NOMO-1 treated with DMSO at 0.1 percent for 48 hours (cell line): ENCODE measurements around the gene PTPRD.
"Not testable (repeated sequence)": the region's sequence is repeated elsewhere in the genome, so short reads cannot be mapped to it uniquely, and the experiment has no call there.

ENCODE experiments used
- DNase-seq: peaks from one replicate; lab custom pipeline; 2025; ENCODE audit not compliant: unreplicated experiment; lab: John Stamatoyannopoulos, UW

PTPRD gene

DNA sequence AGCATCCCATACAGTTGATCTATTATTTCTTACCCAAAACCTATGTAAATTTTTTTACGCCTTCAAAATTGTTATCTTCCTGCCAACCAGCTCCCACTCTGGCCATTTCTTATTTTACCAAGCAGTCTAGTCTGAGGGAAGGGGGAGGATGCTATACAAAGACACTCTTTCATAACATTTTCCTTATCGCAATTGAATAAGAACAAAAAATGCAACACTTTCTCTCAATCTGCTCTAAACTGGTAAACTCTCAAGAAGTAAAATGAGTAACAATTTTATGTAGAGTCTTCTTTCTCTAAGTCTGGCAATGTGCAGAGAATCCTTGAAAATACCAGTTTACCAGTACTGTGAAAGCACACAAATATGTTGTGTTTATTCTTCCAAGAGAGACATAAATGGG, 1216.3 kb downstream of the PTPRD start:
- DNase-seq, result no peak

- no peak for DNase-seq
These were observed 1217.3 kb downstream of the PTPRD start for GRCh38 chr9:9395539-9395938.

DNA sequence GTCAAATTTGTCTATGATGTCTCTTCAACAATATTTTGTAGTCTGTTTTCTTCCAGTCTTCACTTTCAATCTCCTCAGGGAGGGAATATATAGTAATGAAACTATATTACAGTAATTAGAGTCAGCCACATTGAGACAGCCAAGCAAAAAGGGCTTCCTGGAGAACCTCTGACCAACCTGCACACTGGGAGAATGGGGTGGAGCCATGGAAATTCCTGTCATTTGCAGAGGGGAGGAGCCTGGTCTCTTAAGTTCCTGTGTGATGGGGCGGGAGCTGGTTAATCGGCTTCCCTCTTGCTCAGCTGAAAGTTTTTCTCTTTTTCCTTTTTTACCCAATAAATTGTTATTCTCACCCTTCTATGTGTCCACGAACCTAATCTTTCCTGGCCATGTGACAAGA, 1220.0 kb downstream of the PTPRD start:
- DNase-seq, result no peak

- DNase-seq, result no peak
These were observed 1222.9 kb downstream of the PTPRD start for GRCh38 chr9:9389904-9390303.

DNA sequence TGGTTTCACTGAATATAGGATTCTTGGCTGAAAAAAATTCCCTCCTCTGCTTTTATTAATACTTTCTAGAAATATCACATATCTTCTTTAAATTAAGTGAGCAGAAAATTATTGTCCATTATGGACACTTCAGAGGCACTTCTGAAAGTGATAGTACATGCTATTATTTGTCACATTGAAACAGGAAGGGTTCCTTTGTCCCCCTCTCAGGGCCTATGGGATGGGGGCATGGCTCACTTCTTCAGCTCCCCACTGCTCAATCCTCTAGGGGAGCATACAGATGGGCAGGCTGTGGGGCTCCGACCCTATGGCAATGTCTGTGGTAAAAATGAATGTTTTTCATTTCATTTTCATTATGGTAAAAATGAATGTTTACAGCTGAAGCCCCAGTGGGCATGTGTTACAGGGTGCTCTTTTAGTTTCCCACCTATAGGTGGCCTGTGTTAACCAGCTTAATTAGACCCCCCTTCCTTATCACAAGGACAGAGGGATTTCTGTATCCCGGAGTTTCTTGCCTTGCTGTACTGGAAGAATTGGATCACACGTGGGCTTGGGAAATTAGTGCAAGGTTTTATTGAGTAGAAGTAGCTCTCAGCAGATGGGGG, 1225.2 kb downstream of the PTPRD start:
- DNase-seq, result no peak

GRCh38 chr9:9362332-9362731, 1250.5 kb downstream of the PTPRD start:
- no peak for DNase-seq

GRCh38 chr9:9352877-9353481, 1259.8 kb downstream of the PTPRD start:
- no peak for DNase-seq

- DNase-seq, result no peak
These were observed 1271.6 kb downstream of the PTPRD start for GRCh38 chr9:9341203-9341602.

GRCh38 chr9:9337129-9337528, 1275.7 kb downstream of the PTPRD start:
- DNase-seq, result no peak

GRCh38 chr9:9326749-9327148, 1286.1 kb downstream of the PTPRD start:
- no peak for DNase-seq

- DNase-seq, result no peak
These were observed 1293.8 kb downstream of the PTPRD start for GRCh38 chr9:9319007-9319406.

- DNase-seq, result not testable (repeated sequence)
These were observed 1302.1 kb downstream of the PTPRD start for GRCh38 chr9:9310743-9311142.

- DNase-seq, result no peak
These were observed 1307.2 kb downstream of the PTPRD start for GRCh38 chr9:9305600-9305999.

DNA sequence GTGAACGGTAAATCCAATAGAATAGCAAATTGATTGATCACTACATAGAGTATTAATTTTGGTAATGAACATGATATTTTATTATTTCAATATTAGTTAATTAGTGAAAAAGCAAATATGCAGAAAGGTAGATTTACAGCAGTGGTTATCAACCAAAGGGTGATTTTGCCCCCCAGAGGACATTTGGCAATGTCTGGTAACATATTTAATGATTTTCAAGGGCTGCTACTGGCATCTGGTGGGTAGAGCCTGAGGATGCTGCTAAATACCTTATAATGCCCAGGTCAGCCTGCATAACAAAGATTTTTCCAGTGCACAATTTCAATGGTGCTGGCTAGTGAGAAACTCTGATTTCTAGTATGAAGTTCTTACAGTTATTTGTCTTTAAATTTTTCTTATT, 1313.7 kb downstream of the PTPRD start:
- DNase-seq, result no peak

- no peak for DNase-seq
These were observed 1326.8 kb downstream of the PTPRD start for GRCh38 chr9:9286001-9286400.

DNA sequence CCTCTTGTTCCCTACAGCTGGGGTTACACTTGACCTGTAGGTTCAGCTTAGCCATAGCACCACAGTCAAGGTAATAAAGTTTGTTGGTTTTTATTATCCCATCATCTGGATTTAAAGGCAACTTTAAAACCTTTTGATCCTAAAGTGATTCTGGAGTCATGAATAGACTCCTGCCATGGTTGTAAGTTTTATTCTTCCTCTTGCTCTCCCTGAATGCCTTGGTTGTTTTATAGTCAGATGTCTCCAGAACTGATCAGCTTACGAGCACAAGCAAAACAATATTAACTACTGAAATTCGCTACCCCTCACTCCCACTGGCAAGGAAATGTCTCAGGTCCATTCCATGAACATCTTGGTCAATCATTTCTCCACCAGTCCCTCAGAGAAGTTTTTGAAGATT, 1328.6 kb downstream of the PTPRD start:
- DNase-seq, result no peak

DNA sequence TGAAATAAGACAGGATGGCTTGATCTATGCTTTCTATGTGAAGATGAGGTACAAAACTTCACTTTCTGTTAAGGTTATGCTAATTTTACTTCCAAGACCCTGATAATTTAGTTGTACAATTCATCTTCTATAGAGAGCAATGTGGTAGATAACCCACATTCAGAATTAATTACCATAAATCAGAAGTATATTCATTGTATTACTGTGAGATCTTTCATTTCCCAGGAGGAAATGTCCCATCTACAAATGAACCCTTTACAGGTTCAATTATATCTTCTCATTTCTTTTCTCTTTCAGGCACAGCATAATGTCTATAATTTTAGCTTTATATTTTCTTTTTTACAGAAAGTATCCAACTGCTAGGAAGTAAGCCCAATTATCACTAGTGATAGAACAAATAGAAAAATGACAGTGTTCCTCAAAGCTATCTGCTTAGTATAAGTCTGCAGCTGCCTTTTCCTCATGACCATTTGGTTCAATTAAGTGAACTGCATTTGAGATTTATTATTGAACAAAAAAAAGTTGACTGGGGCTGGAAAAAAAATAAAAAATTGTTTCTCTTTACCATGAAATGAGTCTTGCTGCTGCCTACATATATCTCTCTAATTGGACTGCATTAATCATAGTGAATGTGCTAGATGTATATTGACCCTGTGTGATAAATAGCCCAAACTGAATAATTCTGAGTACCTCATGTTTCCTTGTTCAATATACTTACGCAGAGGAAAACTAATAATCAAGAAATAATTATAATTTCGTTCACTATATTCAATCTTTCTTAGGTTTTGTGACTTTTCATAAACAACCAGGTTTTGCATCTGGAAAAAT, 1329.4 kb downstream of the PTPRD start:
- DNase-seq, result no peak

GRCh38 chr9:9275601-9276000, 1337.2 kb downstream of the PTPRD start:
- no peak for DNase-seq

GRCh38 chr9:9257999-9258498, 1354.8 kb downstream of the PTPRD start:
- no peak for DNase-seq

DNA sequence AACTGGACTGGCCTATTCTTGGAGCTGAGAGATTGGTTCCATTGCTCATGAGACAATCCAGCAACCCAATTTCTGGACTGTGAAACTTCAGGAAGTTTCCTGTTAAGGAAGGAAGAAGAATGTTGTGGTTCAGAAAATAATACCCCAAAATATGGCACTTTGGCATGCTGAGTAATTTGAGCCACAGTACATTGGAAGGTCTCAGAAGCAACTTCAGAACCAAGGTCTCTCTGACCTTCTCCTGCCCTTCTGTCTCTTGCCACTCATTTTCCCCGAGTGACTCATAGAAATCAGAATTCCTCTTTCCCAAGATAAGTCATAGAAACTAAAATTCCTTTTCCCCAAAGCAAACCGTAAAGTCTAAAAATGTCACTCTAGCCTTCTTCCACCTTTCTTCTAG, 1366.1 kb downstream of the PTPRD start:
- DNase-seq, result no peak

DNA sequence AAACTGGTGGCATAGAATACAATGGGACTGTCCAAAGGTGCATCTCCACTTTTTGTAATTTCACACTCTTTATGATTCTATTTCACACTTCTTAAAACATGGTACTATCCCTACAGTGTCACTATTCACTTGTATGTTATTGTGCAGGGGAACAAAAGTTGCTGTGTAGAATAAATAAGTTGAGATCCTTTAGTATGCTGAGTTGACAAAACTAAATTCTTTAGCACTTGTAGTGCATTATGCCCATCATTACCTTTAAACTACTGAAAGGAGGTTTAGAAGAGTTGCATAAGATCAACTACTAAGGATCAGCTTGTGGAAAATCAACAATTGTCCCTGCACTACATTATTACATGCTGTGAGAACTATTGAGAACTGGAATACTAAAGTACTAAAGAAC, 1380.9 kb downstream of the PTPRD start:
- no peak for DNase-seq

DNA sequence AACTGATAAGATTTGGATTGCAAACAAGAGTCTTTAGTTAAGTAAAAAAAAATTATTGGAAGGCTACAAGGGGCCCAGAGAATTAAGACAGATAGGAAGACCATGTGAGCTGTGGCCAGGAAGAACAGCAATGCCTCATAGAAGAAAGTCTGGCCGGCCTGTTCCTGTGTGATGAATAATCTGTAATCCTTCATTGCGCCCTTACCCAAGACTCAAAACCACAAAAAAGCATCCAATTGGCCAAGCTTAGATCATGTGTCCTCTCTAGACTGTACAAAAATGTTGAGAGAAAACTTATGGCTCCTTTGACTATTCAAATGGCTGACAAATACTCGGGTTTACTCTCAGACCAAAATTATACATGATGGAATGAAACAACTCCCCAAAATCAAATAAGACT, 1383.5 kb downstream of the PTPRD start:
- DNase-seq, result no peak
